ENCODE data around the gene SCARB1. TPM values are rescaled to one million over a fixed set of nuclear protein-coding genes. Genes with fewer than 3 reads are reported as not detected.
A peak's percentile ranks its signal among the peaks of the same experiment; 100 is the strongest.

SCARB1 gene
- total and polyA plus RNA-seq, 2 of the 13 experiments (the other 11 are each of a cell fraction or from before 2014, with no cell fraction given): 63.4 to 160 TPM

- TF ChIP-seq BCLAF1 (IDR thresholded peaks at IDR 0.05): no peak
- TF ChIP-seq ZNF33A (CRISPR knock-in tag; IDR thresholded peaks at IDR 0.05; ENCODE audit: borderline replicate concordance): no peak
- TF ChIP-seq, protein P1, sequence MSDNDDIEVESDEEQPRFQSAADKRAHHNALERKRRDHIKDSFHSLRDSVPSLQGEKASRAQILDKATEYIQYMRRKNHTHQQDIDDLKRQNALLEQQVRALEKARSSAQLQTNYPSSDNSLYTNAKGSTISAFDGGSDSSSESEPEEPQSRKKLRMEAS (IDR thresholded peaks at IDR 0.05): peak; percentile 26
- TF ChIP-seq STAG1 (CRISPR knock-in tag; IDR thresholded peaks at IDR 0.05): no peak
Observed at GRCh38 chr12:124853781-124854636, 9.7 kb downstream of the SCARB1 start (continued).

DNA sequence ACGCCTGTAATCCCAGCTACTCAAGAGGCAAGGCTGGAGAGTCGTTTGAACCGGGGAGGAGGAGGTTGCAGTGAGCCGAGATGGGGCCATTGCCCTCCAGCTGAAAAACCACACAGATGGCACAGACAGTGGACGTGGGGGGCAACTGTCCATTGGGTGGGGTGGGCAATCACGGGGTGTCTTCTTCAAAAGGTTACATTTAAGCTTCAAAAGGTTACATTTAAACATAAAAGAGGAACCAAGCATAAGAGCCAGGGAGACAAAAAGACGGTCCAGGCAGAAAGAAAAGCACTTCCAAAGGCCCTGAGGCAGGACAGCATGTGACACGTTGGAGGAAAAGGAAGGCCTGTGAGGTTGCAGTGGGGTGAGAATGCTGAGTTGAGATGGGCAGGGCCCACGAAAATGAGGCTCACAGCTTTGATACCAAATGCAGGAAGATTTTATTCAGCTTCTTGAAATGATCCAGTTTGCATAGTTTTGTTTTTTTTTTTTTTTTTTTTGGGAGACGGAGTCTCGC lies 10.7 kb downstream of the SCARB1 start:
- H3K9ac ChIP-seq (ENCODE audit: insufficient read depth, low read depth, low read length): peak overlapping the region; percentile 8; the same call in 1 of the 2 replicates
- H3K4me1 ChIP-seq (ENCODE audit: insufficient read depth, low read length): peaks cover 94% of the 10 kb centered on the region
- no TSS peak for BruUV-seq (replicated peaks)
- H3K4me3 ChIP-seq (replicated peaks in 1 of 3; ENCODE audit: insufficient read depth in 1 of 3, low read depth in 2 of 3, low read length in 3 of 3): peak overlapping the region in 1 of 3 experiments; percentile 42; a peak in 1 of 6 replicates
- intact Hi-C loops (cut with micrococcal nuclease; ENCODE audit: unreplicated experiment) (loop anchor here (1.0 kb wide), 1 partner anchor 15 kb away; no protein-coding TSS in a partner anchor), in situ Hi-C loops (cut with HindIII; ENCODE audit: extremely low pct_ligation_motif_present, low pct_unique_long_range_greater_than_20kb) (no loop called here)
- FAIRE-seq (no peak), ATAC-seq (no peak), DNase-seq (ENCODE audit: low spot score) (no peak)
- CTCF ChIA-PET (ENCODE audit: low intra/inter-chr PET ratio, low total read pairs): interaction anchor here (1.2 kb wide), 1 partner anchor 54 kb away, joined by 8 read pairs; no protein-coding TSS in a partner anchor
- H3K36me3 ChIP-seq (replicated peaks in 1 of 2; ENCODE audit: control insufficient read depth in 1 of 2, insufficient read depth in 2 of 2, low read length in 2 of 2): peaks cover 3 to 31% of the 10 kb centered on the region in 2 experiments
- no peak overlapping the region for H2AFZ ChIP-seq (ENCODE audit: low read length)
- peaks cover 27% of the 10 kb centered on the region for H4K20me1 ChIP-seq (ENCODE audit: insufficient read depth, low read length)
- POLR2A ChIA-PET: interaction anchor here (0.7 to 1.9 kb wide), 9 partner anchors 9 to 75 kb away, joined by 3 to 8 read pairs (median 4); partner anchors contain the start of gene SCARB1
- peak overlapping the region; percentile 70 for H3K27ac ChIP-seq (ENCODE audit: extremely low read length, insufficient read depth, low read length)
- peak overlapping the region; percentile 61 for H3K4me2 ChIP-seq (ENCODE audit: low read depth, low read length)
- H3K9me3 ChIP-seq (ENCODE audit: low read length): no peaks in the 10 kb centered on the region
- 67% methylated on average over 11 of the region's 11 CpGs for WGBS (ENCODE audit: low lambda C conversion rate)
- no peaks in the 10 kb centered on the region for H3K27me3 ChIP-seq (ENCODE audit: control insufficient read depth in 1 of 2, insufficient read depth in 2 of 2, low read length in 2 of 2)
- H3K79me2 ChIP-seq (ENCODE audit: insufficient read depth, low read length): peaks cover 82% of the 10 kb centered on the region
- TF ChIP-seq GZF1 (CRISPR knock-in tag; IDR thresholded peaks at IDR 0.05) (no peak), ZNF251 (CRISPR knock-in tag; IDR thresholded peaks at IDR 0.05) (no peak), FIP1L1 (IDR thresholded peaks at IDR 0.05; ENCODE audit: borderline replicate concordance, insufficient read depth, low read depth, low read length) (no peak), ZIK1 (CRISPR knock-in tag; IDR thresholded peaks at IDR 0.05; ENCODE audit: borderline replicate concordance, low read depth) (0 out of 2 replicates have a peak, but pooled peaks have one; percentile 3), ZNF335 (CRISPR knock-in tag; IDR thresholded peaks at IDR 0.05) (no peak), RNF2 (conservative IDR thresholded peaks at IDR 0.05; ENCODE audit: low read depth) (no peak), ZSCAN9 (CRISPR knock-in tag; IDR thresholded peaks at IDR 0.05; ENCODE audit: borderline replicate concordance) (no peak), SRY (CRISPR knock-in tag; IDR thresholded peaks at IDR 0.05) (no peak), TP53 (CRISPR knock-in tag; conservative IDR thresholded peaks at IDR 0.05) (no peak), HMGA1 (CRISPR knock-in tag; conservative IDR thresholded peaks at IDR 0.05) (no peak), ZNF740 (CRISPR knock-in tag; IDR thresholded peaks at IDR 0.05) (no peak), THYN1 (CRISPR knock-in tag; IDR thresholded peaks at IDR 0.05; ENCODE audit: borderline replicate concordance, low read depth) (no peak)
- TF ChIP-seq, protein P2, sequence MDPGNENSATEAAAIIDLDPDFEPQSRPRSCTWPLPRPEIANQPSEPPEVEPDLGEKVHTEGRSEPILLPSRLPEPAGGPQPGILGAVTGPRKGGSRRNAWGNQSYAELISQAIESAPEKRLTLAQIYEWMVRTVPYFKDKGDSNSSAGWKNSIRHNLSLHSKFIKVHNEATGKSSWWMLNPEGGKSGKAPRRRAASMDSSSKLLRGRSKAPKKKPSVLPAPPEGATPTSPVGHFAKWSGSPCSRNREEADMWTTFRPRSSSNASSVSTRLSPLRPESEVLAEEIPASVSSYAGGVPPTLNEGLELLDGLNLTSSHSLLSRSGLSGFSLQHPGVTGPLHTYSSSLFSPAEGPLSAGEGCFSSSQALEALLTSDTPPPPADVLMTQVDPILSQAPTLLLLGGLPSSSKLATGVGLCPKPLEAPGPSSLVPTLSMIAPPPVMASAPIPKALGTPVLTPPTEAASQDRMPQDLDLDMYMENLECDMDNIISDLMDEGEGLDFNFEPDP (CRISPR knock-in tag; conservative IDR thresholded peaks at IDR 0.05): no peak
